HepG2 (cell line): Measurements from ENCODE around the gene PCIF1. TPM values are rescaled to one million over a fixed set of nuclear protein-coding genes. Genes with fewer than 3 reads are reported as not detected.

Experiments used
- DR1 ChIP-seq: sonication (generic); formaldehyde crosslinking; IDR thresholded peaks from 2 replicates; pipeline ENCODE4 v1.8.0; 2021; ENCODE audit warnings: mild to moderate bottlenecking, missing genetic modification reagents, inconsistent platforms
- E2F5 ChIP-seq: sonication (generic); formaldehyde crosslinking; conservative IDR thresholded peaks from 2 replicates; pipeline ENCODE4 v1.4.0; 2020; ENCODE audit warnings: missing genetic modification reagents
- HNRNPK ChIP-seq: fragments of 200-400 bp; formaldehyde crosslinking; IDR thresholded peaks from 2 replicates; pipeline ENCODE4 v1.6.1; 2018; ENCODE audit warnings: low read length, low read depth, moderate library complexity, mild to moderate bottlenecking; ENCODE audit not compliant: poor library complexity, severe bottlenecking
- LBX2 ChIP-seq: sonication (generic); formaldehyde crosslinking; IDR thresholded peaks from 2 replicates; pipeline ENCODE4 v1.5.0; 2020; ENCODE audit warnings: missing genetic modification reagents, mild to moderate bottlenecking, borderline replicate concordance
- MAFK ChIP-seq, 2 experiments: IDR thresholded peaks in 1 of 2; conservative IDR thresholded peaks in 1 of 2; 2 replicates each; pipeline ENCODE4 v1.6.1; 2011; ENCODE audit warnings: improper control_type of control experiment in 2 of 2, low read length in 2 of 2
- MEIS2 ChIP-seq: sonication (generic); formaldehyde crosslinking; IDR thresholded peaks from 2 replicates; pipeline ENCODE4 v1.9.0; 2021; ENCODE audit warnings: mild to moderate bottlenecking, missing genetic modification reagents
- XBP1 ChIP-seq: sonication (generic); formaldehyde crosslinking; IDR thresholded peaks from 2 replicates; pipeline ENCODE4 v1.5.0; 2020; ENCODE audit warnings: missing genetic modification reagents
- ZBTB8A ChIP-seq: sonication (generic); formaldehyde crosslinking; IDR thresholded peaks from 2 replicates; pipeline ENCODE4 v1.4.0; 2020; ENCODE audit warnings: mild to moderate bottlenecking, low read depth, missing genetic modification reagents, borderline replicate concordance
- ZC3H4 ChIP-seq: sonication (generic); formaldehyde crosslinking; IDR thresholded peaks from 2 replicates; pipeline ENCODE4 v1.4.0; 2020; ENCODE audit warnings: missing genetic modification reagents, borderline replicate concordance
- ZFP36L1 ChIP-seq: sonication (generic); formaldehyde crosslinking; IDR thresholded peaks from 2 replicates; pipeline ENCODE4 v1.8.0; 2022; ENCODE audit warnings: mild to moderate bottlenecking, missing genetic modification reagents, moderate library complexity
- ZNF253 ChIP-seq: sonication (generic); formaldehyde crosslinking; IDR thresholded peaks from 2 replicates; pipeline ENCODE4 v1.8.0; 2022; ENCODE audit warnings: mild to moderate bottlenecking, missing genetic modification reagents, borderline replicate concordance
- ZNF510 ChIP-seq: sonication (generic); formaldehyde crosslinking; IDR thresholded peaks from 2 replicates; pipeline ENCODE4 v1.4.0; 2020; ENCODE audit warnings: low read depth, mild to moderate bottlenecking, missing genetic modification reagents
- ZNF850 ChIP-seq: sonication (generic); formaldehyde crosslinking; conservative IDR thresholded peaks from 2 replicates; pipeline ENCODE4 v1.9.0; 2021; ENCODE audit warnings: mild to moderate bottlenecking, missing genetic modification reagents
- polyA plus RNA-seq, 8 experiments: library from polyadenylated mRNA; depleted of rRNA in 3 of 8; stranded (reverse) in 7 of 8; unstranded in 1 of 8; fragments of >200 nt; fragmentation: Illumina TruSeq in 4 of 8; extraction: Trizol in 4 of 8; gene quantifications; 2 replicates each; pipeline versions ENCODE4 v1.2.1 to v1.2.3, GENCODE V29; 2011 to 2016; ENCODE audit warnings: low read depth in 4 of 8, missing spikeins in 1 of 8, mixed read lengths in 1 of 8; ENCODE audit not compliant: insufficient read depth in 1 of 8
- total RNA-seq, 5 experiments: library from RNA; depleted of rRNA; stranded (reverse); fragments of >200 nt; fragmentation: Illumina TruSeq; extraction: Trizol; gene quantifications; 2 replicates each; pipeline ENCODE4 v1.2.3, GENCODE V29; 2016; ENCODE audit warnings: low read depth in 1 of 5
- TF ChIP-seq, protein P1 (sequence below): sonication (generic); formaldehyde crosslinking; IDR thresholded peaks from 2 replicates; pipeline ENCODE4 v1.4.0; 2020; ENCODE audit warnings: mild to moderate bottlenecking, missing genetic modification reagents
- TF ChIP-seq, protein P2 (sequence below): IDR thresholded peaks from 2 replicates; pipeline ENCODE4 v1.6.1; 2012; ENCODE audit warnings: low read depth, low read length, improper control_type of control experiment
- TF ChIP-seq, protein P3 (sequence below): sonication (generic); formaldehyde crosslinking; IDR thresholded peaks from 2 replicates; pipeline ENCODE4 v1.5.1; 2020; ENCODE audit warnings: mild to moderate bottlenecking, missing genetic modification reagents, borderline replicate concordance
- TF ChIP-seq, protein P4 (sequence below): sonication (generic); formaldehyde crosslinking; IDR thresholded peaks from 2 replicates; pipeline ENCODE4 v1.5.0; 2020; ENCODE audit warnings: missing genetic modification reagents

The PCIF1 gene
- total and polyA plus RNA-seq, 2 of the 13 experiments (the other 11 are each of a cell fraction or from before 2014, with no cell fraction given): 20.9 to 24.4 TPM

DNA sequence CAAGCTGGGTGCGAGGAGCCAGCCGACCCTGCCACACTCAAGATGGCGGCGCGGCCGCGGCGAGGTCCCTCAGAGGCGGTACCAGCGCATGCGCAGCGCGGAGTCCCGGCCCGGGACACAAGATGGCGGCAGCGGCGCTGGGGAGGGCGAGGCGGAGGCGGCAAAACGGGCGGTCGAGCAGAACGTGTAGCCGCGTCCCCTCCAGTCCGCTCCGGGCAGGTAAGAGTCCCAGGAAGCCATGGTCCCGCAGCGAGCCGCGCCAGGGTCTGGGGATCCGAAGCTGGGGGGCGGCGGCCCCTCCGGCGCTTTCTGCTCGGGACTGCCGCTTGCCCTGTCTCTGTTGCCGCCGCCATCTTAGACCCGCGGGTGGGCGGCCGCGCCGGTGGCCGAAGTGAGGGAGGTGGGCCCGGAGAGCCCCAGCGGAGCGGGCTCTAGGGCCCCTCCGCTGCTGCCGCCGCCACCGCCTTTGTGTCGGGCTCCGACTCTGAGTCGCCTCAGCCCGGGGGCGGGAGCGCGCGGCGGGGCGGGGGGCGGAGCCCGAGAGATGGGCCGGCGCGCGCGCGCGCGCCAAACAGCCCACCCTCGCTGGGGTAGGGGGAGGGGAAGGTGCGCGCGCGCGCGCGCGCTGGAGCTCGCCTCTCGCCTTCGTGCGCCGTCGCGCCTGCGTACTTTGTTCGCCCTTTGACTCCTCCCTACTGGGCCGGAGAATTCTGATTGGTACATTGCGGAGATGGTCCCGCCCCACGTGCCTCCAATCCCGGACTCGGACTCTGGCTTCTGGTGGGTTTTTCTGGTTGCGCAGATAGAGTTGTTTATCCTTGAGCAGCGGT is at the start of gene PCIF1 (continued):
- TF ChIP-seq, protein P1, sequence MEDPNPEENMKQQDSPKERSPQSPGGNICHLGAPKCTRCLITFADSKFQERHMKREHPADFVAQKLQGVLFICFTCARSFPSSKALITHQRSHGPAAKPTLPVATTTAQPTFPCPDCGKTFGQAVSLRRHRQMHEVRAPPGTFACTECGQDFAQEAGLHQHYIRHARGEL (CRISPR knock-in tag): 0 out of 2 replicates have a peak, but pooled peaks have one; percentile 84
- TF ChIP-seq ZFP36L1 (CRISPR knock-in tag): peak; percentile 23; the same call in 1 of the 2 replicates
- TF ChIP-seq ZNF850 (CRISPR knock-in tag): no peak; the same call in none of the 2 replicates
- TF ChIP-seq LBX2 (CRISPR knock-in tag): peak; percentile 95
- peak; percentile 83 for TF ChIP-seq ZNF510 (CRISPR knock-in tag)
- TF ChIP-seq ZNF253 (CRISPR knock-in tag): peak; percentile 62
- TF ChIP-seq XBP1 (CRISPR knock-in tag): no peak
- peak; percentile 80 for TF ChIP-seq MEIS2 (CRISPR knock-in tag)
- TF ChIP-seq E2F5 (CRISPR knock-in tag): peak; percentile 91; the same call in 1 of the 2 replicates
- 0 out of 2 replicates have a peak, but pooled peaks have one; percentile 8 for TF ChIP-seq ZBTB8A (CRISPR knock-in tag)
- TF ChIP-seq HNRNPK: peak; percentile 98
- TF ChIP-seq, protein P2, sequence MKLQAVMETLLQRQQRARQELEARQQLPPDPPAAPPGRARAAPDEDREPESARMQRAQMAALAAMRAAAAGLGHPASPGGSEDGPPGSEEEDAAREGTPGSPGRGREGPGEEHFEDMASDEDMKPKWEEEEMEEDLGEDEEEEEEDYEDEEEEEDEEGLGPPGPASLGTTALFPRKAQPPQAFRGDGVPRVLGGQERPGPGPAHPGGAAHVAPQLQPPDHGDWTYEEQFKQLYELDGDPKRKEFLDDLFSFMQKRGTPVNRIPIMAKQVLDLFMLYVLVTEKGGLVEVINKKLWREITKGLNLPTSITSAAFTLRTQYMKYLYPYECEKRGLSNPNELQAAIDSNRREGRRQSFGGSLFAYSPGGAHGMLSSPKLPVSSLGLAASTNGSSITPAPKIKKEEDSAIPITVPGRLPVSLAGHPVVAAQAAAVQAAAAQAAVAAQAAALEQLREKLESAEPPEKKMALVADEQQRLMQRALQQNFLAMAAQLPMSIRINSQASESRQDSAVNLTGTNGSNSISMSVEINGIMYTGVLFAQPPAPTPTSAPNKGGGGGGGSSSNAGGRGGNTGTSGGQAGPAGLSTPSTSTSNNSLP: no peak; the same call in 1 of the 2 replicates
- TF ChIP-seq, protein P3, sequence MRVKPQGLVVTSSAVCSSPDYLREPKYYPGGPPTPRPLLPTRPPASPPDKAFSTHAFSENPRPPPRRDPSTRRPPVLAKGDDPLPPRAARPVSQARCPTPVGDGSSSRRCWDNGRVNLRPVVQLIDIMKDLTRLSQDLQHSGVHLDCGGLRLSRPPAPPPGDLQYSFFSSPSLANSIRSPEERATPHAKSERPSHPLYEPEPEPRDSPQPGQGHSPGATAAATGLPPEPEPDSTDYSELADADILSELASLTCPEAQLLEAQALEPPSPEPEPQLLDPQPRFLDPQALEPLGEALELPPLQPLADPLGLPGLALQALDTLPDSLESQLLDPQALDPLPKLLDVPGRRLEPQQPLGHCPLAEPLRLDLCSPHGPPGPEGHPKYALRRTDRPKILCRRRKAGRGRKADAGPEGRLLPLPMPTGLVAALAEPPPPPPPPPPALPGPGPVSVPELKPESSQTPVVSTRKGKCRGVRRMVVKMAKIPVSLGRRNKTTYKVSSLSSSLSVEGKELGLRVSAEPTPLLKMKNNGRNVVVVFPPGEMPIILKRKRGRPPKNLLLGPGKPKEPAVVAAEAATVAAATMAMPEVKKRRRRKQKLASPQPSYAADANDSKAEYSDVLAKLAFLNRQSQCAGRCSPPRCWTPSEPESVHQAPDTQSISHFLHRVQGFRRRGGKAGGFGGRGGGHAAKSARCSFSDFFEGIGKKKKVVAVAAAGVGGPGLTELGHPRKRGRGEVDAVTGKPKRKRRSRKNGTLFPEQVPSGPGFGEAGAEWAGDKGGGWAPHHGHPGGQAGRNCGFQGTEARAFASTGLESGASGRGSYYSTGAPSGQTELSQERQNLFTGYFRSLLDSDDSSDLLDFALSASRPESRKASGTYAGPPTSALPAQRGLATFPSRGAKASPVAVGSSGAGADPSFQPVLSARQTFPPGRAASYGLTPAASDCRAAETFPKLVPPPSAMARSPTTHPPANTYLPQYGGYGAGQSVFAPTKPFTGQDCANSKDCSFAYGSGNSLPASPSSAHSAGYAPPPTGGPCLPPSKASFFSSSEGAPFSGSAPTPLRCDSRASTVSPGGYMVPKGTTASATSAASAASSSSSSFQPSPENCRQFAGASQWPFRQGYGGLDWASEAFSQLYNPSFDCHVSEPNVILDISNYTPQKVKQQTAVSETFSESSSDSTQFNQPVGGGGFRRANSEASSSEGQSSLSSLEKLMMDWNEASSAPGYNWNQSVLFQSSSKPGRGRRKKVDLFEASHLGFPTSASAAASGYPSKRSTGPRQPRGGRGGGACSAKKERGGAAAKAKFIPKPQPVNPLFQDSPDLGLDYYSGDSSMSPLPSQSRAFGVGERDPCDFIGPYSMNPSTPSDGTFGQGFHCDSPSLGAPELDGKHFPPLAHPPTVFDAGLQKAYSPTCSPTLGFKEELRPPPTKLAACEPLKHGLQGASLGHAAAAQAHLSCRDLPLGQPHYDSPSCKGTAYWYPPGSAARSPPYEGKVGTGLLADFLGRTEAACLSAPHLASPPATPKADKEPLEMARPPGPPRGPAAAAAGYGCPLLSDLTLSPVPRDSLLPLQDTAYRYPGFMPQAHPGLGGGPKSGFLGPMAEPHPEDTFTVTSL: no peak
- peak; percentile 85 for TF ChIP-seq DR1 (CRISPR knock-in tag)
- peak; percentile 88 for TF ChIP-seq ZC3H4 (CRISPR knock-in tag)
- TF ChIP-seq MAFK (conservative IDR thresholded peaks at IDR 0.05 in 1 of 2, IDR thresholded peaks at IDR 0.05 in 1 of 2; ENCODE audit: low read length in 2 of 2): no peak
- TF ChIP-seq, protein P4, sequence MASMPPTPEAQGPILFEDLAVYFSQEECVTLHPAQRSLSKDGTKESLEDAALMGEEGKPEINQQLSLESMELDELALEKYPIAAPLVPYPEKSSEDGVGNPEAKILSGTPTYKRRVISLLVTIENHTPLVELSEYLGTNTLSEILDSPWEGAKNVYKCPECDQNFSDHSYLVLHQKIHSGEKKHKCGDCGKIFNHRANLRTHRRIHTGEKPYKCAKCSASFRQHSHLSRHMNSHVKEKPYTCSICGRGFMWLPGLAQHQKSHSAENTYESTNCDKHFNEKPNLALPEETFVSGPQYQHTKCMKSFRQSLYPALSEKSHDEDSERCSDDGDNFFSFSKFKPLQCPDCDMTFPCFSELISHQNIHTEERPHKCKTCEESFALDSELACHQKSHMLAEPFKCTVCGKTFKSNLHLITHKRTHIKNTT (CRISPR knock-in tag): no peak
